Upper lobe of left lung (tissue), 4 donors: ENCODE measurements around the gene NDNF.

Experiments
- EP300 ChIP-seq, 4 donors: sonication (generic); formaldehyde crosslinking; IDR thresholded peaks; one replicate each; pipeline ENCODE4 v1.5.1; 2017; ENCODE audit warnings: antibody characterized with exemption in 4 of 4, control low read depth in 2 of 4
- POLR2A ChIP-seq, 4 donors: fragments of 450-650 bp; IDR thresholded peaks; one replicate each; pipeline ENCODE4 v1.5.1; 2016 to 2017; ENCODE audit warnings: antibody characterized with exemption in 4 of 4, mild to moderate bottlenecking in 2 of 4
- TF ChIP-seq, protein P1 (sequence below), 6 experiments: fragments of 450-650 bp in 4 of 6; fragments of 200-600 bp in 2 of 6; sonication (generic) in 2 of 6; IDR thresholded peaks; one replicate each; pipeline ENCODE4 v1.5.1; 2016 to 2019; ENCODE audit warnings: antibody characterized with exemption in 6 of 6

DNA sequence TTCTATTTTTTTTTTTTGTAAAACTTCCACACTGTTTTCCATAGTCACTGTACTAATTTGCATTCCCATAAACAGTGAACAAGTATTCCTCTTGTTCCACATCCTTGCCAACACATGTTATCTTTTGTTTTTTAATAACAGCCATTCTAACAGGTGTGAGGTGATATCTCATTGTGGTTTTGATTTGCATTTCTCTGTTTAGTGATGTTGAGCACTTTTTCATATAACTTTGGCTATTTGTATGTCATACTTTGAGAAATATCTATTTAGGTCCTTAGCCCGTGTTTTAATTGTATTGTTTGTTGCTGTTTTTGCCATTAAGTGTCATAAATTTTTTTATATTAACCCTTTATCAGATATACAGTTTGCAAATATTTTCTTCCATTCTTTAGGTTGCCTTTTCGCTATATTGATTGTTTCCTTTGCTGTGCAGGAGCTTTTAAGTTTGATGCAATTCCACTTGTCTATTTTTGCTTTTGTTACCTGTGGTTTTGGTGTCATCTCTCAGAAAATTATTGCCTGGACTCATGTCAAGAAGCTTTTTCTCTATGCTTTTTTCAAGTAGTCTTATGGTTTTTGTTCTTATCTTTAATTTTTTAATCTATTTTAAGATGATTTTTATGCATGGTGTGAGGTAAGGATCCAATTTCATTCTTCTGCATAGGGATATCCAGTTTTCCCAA lies 27.9 kb upstream of the NDNF start:
- TF ChIP-seq EP300 (IDR thresholded peaks at IDR 0.05): no peak
- TF ChIP-seq, protein P1, sequence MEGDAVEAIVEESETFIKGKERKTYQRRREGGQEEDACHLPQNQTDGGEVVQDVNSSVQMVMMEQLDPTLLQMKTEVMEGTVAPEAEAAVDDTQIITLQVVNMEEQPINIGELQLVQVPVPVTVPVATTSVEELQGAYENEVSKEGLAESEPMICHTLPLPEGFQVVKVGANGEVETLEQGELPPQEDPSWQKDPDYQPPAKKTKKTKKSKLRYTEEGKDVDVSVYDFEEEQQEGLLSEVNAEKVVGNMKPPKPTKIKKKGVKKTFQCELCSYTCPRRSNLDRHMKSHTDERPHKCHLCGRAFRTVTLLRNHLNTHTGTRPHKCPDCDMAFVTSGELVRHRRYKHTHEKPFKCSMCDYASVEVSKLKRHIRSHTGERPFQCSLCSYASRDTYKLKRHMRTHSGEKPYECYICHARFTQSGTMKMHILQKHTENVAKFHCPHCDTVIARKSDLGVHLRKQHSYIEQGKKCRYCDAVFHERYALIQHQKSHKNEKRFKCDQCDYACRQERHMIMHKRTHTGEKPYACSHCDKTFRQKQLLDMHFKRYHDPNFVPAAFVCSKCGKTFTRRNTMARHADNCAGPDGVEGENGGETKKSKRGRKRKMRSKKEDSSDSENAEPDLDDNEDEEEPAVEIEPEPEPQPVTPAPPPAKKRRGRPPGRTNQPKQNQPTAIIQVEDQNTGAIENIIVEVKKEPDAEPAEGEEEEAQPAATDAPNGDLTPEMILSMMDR (IDR thresholded peaks at IDR 0.05): no peak
- TF ChIP-seq POLR2A (IDR thresholded peaks at IDR 0.05): no peak
